HG03571 (cell line): Measurements from ENCODE around the gene TRIM67.
A peak's percentile ranks its signal among the peaks of the same experiment; 100 is the strongest.
"Not testable (repeated sequence)": the region's sequence is repeated elsewhere in the genome, so short reads cannot be mapped to it uniquely, and the experiment has no call there.

ENCODE experiments used
- ATAC-seq: cut with Tn5 transposase; IDR thresholded peaks from one replicate; pipeline ENCODE4 v1.9.1; 2021; ENCODE audit not compliant: unreplicated experiment

The TRIM67 gene

DNA sequence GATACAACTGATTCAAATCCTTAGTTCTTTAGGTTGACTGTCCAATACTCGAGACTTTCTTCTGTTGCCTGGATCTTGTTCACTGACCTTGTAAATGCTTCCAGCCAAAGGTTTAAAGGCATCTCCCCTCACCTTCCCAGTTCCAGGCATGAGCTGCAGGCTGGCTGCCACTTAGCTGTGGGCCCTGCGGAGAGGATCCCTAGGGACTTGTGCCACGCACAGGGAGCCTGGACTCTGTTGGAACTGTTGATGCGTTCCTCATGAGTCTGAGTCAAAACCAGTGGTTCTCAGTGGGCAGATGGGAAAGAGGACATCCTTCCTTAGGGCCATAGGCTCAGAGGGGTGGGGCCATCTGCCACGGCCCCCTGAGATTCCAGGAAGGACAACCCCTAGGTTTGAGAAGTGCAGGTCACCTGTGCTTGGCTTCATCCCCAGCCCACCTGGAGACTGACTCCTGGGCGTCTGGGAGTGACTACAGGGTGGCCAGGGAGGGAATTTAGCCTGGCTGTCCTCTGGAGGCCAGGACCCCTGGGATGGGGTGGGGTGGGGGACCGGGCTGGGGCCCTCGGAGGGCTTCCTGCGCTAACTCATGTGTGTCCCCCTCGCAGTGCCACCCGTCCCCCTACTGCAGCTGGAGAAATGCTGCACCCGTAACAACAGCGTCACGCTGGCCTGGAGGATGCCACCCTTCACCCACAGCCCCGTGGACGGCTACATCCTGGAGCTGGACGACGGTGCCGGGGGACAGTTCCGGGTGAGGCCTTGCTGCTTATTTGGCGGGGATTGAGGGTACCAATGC is 41.6 kb downstream of the TRIM67 start:
- ATAC-seq, result no peak

- ATAC-seq, result no peak
These were observed 45.0 kb downstream of the TRIM67 start for GRCh38 chr1:231206856-231207255.

- no peak for ATAC-seq
These were observed 45.6 kb downstream of the TRIM67 start for GRCh38 chr1:231207437-231207836.

- no peak for ATAC-seq
These were observed 47.1 kb downstream of the TRIM67 start for GRCh38 chr1:231208980-231209379.

- no peak for ATAC-seq
These were observed 47.7 kb downstream of the TRIM67 start for GRCh38 chr1:231209531-231209930.

GRCh38 chr1:231210126-231210525 is 48.3 kb downstream of the TRIM67 start:
- ATAC-seq, result no peak

GRCh38 chr1:231211005-231211857 is 49.4 kb downstream of the TRIM67 start:
- peak; percentile 90 for ATAC-seq

GRCh38 chr1:231212301-231212700 is 50.4 kb downstream of the TRIM67 start:
- ATAC-seq, result not testable (repeated sequence)

DNA sequence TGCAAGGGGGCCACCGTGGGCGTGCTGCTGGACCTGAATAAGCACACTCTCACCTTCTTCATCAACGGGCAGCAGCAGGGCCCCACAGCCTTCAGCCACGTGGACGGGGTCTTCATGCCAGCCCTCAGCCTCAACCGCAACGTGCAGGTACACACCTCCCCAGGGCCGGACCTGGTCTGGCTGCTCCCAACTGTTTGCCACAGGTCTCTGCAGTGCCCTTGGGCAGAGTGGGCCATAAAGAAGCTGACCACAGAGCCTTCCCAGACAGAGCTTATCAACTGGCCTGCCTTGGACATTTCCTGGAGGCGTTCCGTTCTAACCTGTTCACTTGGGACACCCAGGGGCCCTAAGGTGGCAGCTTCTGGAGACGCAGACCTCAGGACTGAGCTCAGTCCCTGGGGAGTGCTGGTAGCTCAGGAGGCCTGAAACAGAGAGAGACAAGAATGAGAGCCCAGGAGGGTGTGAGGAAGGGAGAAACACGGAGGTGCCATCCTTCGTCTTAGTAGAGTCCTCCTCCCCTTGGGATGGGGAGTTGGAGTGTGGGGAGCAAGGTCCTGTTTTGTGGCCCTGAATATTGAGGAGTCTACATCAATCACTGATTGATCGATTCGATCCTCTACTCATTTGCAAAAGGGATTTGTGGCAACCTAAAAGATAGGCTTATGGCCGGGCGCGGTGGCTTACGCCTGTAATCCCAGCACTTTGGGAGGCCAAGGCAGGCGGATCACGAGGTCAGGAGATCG is 52.1 kb downstream of the TRIM67 start:
- no peak for ATAC-seq

- no peak for ATAC-seq
These were observed 53.2 kb downstream of the TRIM67 start for GRCh38 chr1:231214918-231215680.

DNA sequence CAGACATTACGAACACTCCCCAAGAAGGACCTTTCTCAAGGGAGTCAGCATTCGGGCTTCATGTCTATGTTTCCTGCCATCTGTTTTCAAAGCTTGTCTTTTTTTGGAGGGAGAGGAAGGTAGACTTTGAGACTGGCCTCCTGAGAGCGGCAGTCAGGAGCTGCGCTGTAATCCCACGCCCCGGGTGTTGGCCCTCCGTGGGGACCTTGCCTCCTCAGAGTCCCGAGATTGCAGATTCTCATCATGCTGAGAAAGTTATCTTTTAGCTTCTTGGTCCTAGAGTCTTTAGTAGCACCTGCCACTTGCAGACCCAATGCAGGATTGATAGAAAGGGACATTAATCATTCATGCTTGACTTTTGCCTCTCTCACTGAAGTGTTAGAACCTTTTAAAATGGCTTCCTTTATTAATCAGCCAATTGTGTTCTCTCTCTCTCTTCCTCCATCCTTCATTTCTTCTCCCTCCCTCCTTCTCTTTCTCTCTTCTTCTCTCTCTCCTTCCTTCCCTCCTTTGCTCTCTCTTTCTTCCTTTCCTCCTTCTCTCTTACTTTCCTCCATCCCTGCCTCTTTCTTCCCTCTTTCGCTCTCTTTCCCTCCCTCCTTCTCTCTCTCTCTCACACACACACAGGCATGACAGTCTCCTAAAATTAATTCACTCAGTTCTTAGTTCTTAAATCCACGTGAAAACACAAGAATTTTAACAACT is 54.0 kb downstream of the TRIM67 start:
- no peak for ATAC-seq

DNA sequence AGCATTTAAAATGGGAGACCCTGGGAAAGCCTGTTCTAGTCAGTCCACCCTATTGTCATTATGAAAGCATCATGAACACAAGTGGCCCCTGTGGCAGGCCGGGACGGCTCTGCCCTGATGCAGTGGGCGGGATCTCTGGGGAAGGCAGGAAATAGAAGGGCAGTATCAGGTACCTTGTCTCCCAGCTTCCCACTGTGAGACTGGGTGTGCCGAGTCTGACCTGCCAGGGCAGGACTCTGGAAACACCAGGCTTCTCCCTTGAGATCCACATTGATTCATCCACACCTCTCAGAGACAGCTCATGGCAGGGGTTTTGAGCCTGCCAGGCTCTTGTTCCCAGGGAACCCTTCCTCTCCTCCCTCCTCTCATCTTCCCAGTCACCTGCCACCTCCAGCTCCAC is 54.6 kb downstream of the TRIM67 start:
- ATAC-seq, result no peak

- ATAC-seq, result no peak
These were observed 55.2 kb downstream of the TRIM67 start for GRCh38 chr1:231217056-231217455.

GRCh38 chr1:231218078-231218477 is 56.2 kb downstream of the TRIM67 start:
- ATAC-seq, result no peak

- no peak for ATAC-seq
These were observed 57.9 kb downstream of the TRIM67 start for GRCh38 chr1:231219422-231220401.

- ATAC-seq, result no peak
These were observed 58.9 kb downstream of the TRIM67 start for GRCh38 chr1:231220801-231221200.

DNA sequence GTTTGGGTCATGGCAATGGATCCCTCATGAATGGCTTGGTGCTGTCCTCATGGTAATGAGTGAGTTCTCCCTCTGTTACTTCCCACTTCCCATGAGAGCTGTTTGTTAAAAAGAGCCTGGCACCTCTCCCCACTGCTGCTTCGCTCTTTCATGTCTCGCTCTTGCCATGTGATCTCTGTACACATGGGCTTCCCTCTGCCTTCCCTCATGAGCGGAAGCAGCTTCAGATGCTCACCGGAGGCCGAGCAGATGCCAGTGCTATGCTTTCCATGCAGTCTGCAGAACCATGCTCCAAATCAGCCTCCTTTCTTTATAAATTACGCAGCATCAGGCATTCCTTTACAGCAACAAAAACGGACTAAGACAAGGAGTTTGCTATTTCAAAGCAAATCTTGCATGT is 64.3 kb downstream of the TRIM67 start:
- ATAC-seq, result no peak

GRCh38 chr1:231231511-231231910 is 69.7 kb downstream of the TRIM67 start:
- no peak for ATAC-seq
